ENCODE data around the gene RPL32. TPM values are rescaled to one million over a fixed set of nuclear protein-coding genes. Genes with fewer than 3 reads are reported as not detected.

RPL32 gene
- total RNA-seq, 1 experiment from 2014 or later: 1,853 TPM

DNA sequence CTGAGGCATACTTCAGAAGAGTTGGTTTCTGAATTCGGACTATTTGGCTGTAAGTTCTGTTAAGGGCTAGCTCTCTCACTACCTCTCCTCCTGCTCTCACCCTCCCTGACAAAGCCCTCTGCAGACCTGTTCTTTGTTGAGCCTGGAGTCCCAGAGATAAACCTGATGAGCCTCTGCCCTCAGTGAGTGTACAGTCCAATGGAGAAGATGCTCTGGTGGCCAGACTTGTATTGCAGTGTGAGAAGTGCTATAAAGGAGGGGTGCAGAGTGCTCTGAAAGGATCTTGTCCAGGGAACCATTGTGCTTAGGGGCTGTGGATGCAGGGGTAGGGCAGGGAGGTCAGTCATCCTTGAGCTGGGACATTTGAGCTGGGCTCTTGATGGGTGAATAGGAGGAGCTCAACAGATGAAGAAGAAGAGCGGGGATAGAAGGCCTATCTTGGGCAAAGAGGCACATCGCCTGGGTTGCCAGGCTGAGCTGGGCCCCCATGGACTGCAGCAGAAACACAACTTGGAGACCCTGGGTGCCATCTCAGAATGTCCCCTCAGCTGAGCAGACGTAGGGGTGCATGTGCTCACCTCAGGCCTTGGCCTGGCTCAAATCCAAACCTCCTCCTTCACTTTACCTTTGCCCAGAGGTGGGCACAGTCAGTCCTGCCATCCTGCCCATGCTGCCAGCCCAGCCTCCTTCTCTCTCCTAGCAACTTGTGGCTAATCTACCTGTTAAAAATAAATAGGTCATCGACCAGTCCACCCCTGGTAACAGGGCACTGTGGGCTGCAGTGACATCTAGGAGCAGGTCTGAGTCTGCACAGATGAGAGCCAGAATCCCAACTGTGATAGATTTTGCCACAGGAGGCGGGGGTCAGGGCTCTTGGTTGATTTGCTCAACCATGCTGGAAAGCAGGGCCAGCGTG, 41.6 kb downstream of the RPL32 start:
- CTCF ChIA-PET: interaction anchor here (1.4 kb wide), 1 partner anchor 10 kb away, joined by 4 read pairs; no protein-coding TSS in a partner anchor
- intact Hi-C loops (cut with micrococcal nuclease): no loop called here
- Histone ChIP-seq H3K9ac (ENCODE audit: low read length) (no peak overlapping the region), H3K27ac (ENCODE audit: low read depth, low read length) (no peak overlapping the region), H3K27me3 (ENCODE audit: insufficient read depth, low read length) (no peaks in the 10 kb centered on the region), H3K79me2 (ENCODE audit: insufficient read depth, low read length) (no peaks in the 10 kb centered on the region), H4K20me1 (ENCODE audit: insufficient read depth) (no peaks in the 10 kb centered on the region), H3K9me3 (ENCODE audit: control insufficient read depth in 1 of 2, insufficient read depth in 1 of 2, low read depth in 1 of 2, low read length in 2 of 2) (no peaks in the 10 kb centered on the region), H3K4me1 (ENCODE audit: control insufficient read depth in 1 of 2, insufficient read depth in 2 of 2, low read length in 2 of 2) (no peaks in the 10 kb centered on the region), H3K9me2 (ENCODE audit: insufficient read depth) (no peaks in the 10 kb centered on the region), H3K4me2 (ENCODE audit: low read length) (no peak overlapping the region), H3K36me3 (ENCODE audit: control insufficient read depth in 1 of 2, insufficient read depth in 2 of 2, low read length in 2 of 2) (no peaks in the 10 kb centered on the region), H3K4me3 (replicated peaks in 1 of 2; ENCODE audit: low read depth in 1 of 2, low read length in 2 of 2) (no peak overlapping the region), H2AFZ (ENCODE audit: low read depth, low read length, poor library complexity, severe bottlenecking) (no peak overlapping the region)
- ATAC-seq (peak; percentile 56; the same call in 1 of the 2 replicates), DNase-seq (ENCODE audit: low read depth, low spot score) (no peak)
- RAD21 ChIA-PET (ENCODE audit: low non-redundant PET in 1 of 2, low total read pairs in 2 of 2, uncharacterized antibody in 2 of 2, unreplicated experiment in 2 of 2): no interaction called here
- BruUV-seq (replicated peaks): no TSS peak
- no peak for TF ChIP-seq POLR2A (IDR thresholded peaks at IDR 0.05; ENCODE audit: borderline replicate concordance, extremely low read depth, insufficient read depth, insufficient read length)
- TF ChIP-seq, protein P1, sequence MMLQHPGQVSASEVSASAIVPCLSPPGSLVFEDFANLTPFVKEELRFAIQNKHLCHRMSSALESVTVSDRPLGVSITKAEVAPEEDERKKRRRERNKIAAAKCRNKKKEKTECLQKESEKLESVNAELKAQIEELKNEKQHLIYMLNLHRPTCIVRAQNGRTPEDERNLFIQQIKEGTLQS (IDR thresholded peaks at IDR 0.05): no peak
- no peak for TF ChIP-seq CEBPB (IDR thresholded peaks at IDR 0.05; ENCODE audit: low read depth)
- no peak for TF ChIP-seq EZH2phosphoT487 (IDR thresholded peaks at IDR 0.05; ENCODE audit: borderline replicate concordance)
- no peak for TF ChIP-seq EGR1 (IDR thresholded peaks at IDR 0.05; ENCODE audit: low read depth)
- no peak for TF ChIP-seq ELF1 (IDR thresholded peaks at IDR 0.05; ENCODE audit: borderline replicate concordance, low read depth)
- TF ChIP-seq RAD21 (IDR thresholded peaks at IDR 0.05; ENCODE audit: low read depth): no peak
- no peak for TF ChIP-seq POLR2AphosphoS5 (IDR thresholded peaks at IDR 0.05; ENCODE audit: low read depth, low read length)
- TF ChIP-seq, protein P2, sequence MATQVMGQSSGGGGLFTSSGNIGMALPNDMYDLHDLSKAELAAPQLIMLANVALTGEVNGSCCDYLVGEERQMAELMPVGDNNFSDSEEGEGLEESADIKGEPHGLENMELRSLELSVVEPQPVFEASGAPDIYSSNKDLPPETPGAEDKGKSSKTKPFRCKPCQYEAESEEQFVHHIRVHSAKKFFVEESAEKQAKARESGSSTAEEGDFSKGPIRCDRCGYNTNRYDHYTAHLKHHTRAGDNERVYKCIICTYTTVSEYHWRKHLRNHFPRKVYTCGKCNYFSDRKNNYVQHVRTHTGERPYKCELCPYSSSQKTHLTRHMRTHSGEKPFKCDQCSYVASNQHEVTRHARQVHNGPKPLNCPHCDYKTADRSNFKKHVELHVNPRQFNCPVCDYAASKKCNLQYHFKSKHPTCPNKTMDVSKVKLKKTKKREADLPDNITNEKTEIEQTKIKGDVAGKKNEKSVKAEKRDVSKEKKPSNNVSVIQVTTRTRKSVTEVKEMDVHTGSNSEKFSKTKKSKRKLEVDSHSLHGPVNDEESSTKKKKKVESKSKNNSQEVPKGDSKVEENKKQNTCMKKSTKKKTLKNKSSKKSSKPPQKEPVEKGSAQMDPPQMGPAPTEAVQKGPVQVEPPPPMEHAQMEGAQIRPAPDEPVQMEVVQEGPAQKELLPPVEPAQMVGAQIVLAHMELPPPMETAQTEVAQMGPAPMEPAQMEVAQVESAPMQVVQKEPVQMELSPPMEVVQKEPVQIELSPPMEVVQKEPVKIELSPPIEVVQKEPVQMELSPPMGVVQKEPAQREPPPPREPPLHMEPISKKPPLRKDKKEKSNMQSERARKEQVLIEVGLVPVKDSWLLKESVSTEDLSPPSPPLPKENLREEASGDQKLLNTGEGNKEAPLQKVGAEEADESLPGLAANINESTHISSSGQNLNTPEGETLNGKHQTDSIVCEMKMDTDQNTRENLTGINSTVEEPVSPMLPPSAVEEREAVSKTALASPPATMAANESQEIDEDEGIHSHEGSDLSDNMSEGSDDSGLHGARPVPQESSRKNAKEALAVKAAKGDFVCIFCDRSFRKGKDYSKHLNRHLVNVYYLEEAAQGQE (IDR thresholded peaks at IDR 0.05; ENCODE audit: low read depth): no peak
- TF ChIP-seq TCF7L2 (IDR thresholded peaks at IDR 0.05; ENCODE audit: borderline replicate concordance, extremely low read depth, insufficient read depth, insufficient read length): no peak
- TF ChIP-seq CBX3 (IDR thresholded peaks at IDR 0.05; ENCODE audit: low read depth): no peak
- TF ChIP-seq YY1 (IDR thresholded peaks at IDR 0.05; ENCODE audit: extremely low read depth, insufficient replicate concordance, low read depth, low read length): no peak
- no peak for TF ChIP-seq ZNF274 (IDR thresholded peaks at IDR 0.05; ENCODE audit: low read depth, low read length)
- TF ChIP-seq, protein P3, sequence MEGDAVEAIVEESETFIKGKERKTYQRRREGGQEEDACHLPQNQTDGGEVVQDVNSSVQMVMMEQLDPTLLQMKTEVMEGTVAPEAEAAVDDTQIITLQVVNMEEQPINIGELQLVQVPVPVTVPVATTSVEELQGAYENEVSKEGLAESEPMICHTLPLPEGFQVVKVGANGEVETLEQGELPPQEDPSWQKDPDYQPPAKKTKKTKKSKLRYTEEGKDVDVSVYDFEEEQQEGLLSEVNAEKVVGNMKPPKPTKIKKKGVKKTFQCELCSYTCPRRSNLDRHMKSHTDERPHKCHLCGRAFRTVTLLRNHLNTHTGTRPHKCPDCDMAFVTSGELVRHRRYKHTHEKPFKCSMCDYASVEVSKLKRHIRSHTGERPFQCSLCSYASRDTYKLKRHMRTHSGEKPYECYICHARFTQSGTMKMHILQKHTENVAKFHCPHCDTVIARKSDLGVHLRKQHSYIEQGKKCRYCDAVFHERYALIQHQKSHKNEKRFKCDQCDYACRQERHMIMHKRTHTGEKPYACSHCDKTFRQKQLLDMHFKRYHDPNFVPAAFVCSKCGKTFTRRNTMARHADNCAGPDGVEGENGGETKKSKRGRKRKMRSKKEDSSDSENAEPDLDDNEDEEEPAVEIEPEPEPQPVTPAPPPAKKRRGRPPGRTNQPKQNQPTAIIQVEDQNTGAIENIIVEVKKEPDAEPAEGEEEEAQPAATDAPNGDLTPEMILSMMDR (IDR thresholded peaks at IDR 0.05 in 2 of 3, conservative IDR thresholded peaks at IDR 0.05 in 1 of 3; ENCODE audit: borderline replicate concordance in 1 of 3, insufficient read depth in 1 of 3, low read depth in 2 of 3, low read length in 2 of 3): no peak
- no peak for TF ChIP-seq EZH2 (IDR thresholded peaks at IDR 0.05)
- no peak for TF ChIP-seq SP1 (IDR thresholded peaks at IDR 0.05; ENCODE audit: low read depth)
- TF ChIP-seq, protein P4, sequence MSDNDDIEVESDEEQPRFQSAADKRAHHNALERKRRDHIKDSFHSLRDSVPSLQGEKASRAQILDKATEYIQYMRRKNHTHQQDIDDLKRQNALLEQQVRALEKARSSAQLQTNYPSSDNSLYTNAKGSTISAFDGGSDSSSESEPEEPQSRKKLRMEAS (IDR thresholded peaks at IDR 0.05): no peak
- TF ChIP-seq SRF (IDR thresholded peaks at IDR 0.05; ENCODE audit: low read depth): no peak
- no peak for TF ChIP-seq FOSL1 (IDR thresholded peaks at IDR 0.05; ENCODE audit: low read depth)
- TF ChIP-seq ZFX (IDR thresholded peaks at IDR 0.05): no peak
- POLR2A ChIA-PET: no interaction called here
